Activated CD4-positive, alpha-beta T cell treated with anti-CD3 and anti-CD28 coated beads, Interleukin-2, amount 50 U/mL, for 1 hour (primary cell): ENCODE measurements around the gene OR5AP2.
"Not testable (repeated sequence)": the region's sequence is repeated elsewhere in the genome, so short reads cannot be mapped to it uniquely, and the experiment has no call there.

Experiments used
- DNase-seq: peaks from one replicate; pipeline ENCODE4 v3.0.0-alpha.2; 2020

Gene OR5AP2

DNA sequence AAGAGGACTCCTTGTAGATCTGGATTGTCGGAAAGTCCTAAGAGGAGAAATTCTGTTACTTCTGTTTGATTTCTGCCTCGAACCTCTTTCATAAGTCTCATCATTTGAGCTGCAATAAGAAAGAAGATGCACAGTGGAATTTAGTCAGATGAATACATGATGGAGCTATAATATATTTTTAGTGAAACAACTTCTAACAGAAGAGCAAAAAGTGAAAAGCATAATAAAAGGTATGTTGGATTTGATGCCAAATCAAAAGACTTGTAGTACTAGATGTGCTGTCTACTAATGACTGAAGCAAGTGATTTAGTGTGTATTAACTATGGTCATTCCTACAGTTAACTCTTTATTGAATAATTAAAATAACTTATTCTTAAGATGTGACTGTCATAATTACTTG lies at the start of gene OR5AP2:
TSS of gene OR5AP2 (minus strand) at position 101 of the 400 bp plus-strand sequence. CDS start at position 101, 0 bp downstream.
- no peak for DNase-seq

DNA sequence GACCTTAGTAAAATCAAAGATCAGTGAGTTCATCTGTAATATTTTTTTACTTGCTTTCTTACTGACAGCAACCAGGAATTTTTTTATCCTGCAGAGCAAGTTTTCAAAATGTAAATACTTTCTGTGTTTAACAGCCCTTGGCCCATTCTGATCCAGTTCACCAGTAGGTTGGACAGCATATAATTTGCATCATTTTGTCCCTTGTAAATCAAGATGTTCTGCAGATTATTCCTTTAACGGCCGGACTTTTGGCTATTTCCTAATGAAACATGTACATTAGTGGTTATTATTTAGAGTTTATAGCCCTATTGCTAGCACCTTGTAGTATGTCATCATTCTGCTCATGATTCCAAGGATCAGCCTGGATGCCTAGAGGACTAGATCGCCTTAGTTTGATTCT lies 48.9 kb upstream of the OR5AP2 start:
- DNase-seq, result not testable (repeated sequence)

DNA sequence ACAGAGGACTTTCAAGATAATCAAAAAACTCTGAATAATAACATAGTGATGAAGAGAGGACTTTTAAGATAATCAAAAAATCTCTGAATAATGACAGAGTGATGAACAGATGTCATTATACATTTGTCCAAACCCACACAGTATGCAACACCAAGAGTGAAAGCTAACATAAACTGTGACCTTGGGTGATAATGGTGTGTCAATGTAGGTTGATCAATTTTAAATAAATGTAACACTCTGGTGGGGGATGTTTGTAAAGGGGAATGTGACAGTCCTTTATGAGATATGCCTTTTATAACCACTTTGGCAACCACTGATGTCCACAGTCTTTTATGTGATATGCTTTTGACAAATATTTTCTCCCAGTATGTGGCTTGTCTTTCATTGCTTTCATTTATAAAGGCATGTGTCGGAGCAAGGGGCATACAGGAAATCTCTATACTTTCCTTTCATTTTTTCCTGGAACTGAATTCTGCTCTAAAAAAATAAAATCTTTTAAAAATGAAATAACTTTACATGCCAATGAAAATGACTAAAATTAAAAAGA lies 46.4 kb upstream of the OR5AP2 start:
- no peak for DNase-seq

DNA sequence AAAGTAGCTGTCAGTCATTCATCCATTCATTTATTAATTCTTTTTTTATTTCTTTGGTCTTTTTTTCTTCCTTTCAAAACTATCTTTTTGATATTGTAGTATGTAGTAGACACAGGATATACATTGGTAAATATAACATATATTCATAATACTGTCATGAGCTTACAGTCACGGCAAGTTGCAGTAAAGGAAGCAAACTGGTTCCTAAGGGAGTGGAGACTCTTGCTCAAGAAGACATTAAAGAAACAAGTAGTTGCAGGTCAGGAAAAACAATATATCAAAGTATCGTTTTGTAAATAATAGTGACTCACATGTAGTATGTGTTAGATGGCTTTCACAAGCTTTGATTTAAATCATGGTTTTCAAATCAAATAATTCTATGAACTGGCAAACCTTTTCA lies 28.7 kb upstream of the OR5AP2 start:
- DNase-seq, result no peak

DNA sequence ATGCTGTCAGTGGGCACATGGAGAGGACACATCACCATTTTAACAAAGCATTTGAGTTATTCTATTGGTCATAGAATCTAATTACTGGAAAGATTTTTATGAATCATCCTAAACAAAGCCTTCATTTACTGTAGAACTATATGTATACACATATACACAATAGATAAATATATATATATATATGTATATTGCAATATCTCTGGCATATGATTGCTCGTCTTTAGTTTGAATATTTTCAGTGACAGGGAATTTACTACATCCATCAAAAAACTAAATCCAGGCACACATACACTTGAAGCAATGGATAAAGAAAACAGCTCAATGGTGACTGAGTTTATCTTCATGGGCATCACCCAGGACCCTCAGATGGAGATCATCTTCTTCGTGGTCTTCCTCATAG lies 21.1 kb upstream of the OR5AP2 start, which contains the start of gene OR5AR1:
TSS of gene OR5AR1 (plus strand) at position 301 of the 400 bp plus-strand sequence. CDS start at position 301, 0 bp downstream.
- no peak for DNase-seq

DNA sequence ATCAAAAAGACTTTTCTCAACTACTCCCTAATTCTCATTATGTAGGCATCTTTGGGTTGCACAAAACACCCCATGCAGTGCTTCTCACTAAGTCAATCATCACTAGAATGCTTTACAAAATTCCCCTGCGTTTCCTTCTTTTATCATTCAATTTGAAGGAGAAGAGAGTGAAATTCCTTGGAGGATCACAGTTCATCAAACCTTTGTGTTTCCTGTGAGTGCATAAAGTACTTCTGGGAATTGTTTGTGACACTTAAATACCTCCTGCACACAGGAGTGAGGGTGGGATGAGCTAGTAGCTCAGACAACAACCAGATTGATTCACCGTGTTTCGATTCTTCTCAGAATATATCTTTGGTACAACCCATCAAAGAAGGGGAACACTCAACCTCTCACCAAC lies 17.5 kb upstream of the OR5AP2 start:
- DNase-seq, result no peak

DNA sequence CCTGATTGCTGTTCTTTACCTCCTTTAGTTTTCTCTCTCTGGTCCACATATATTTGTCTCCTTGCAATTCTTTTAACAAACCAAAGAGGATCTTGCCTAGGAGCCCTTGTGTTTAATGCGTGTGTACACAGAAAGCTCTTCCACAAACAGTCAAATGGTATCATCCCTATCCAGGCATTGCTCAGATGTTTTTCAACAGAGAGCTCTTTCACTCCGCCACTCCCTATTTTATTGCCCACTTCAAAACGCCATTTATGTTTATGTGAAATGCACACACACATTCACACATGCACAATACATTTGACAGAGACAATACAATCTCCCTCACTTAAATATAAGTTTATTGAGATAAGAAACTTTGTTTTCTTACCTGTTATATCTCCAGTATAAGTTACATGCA lies 4.7 kb downstream of the OR5AP2 start:
- DNase-seq, result no peak

DNA sequence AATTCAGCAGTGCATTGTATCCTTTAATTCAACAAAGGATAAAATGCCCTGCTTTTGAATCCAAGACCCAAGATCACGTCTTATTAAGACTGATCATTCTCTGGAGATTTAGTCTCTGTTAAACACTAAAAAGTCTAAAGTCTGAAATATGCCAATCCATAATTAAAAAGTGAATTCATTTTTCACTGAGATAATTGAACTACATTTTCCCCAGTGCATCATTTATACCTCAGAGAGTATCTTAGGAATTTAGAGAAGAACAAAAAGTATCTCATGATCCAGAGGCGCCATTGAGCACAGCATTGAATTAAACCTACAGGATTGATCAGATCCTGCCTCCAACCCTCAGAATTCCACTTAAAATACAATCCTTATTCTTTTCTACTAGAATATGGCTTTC lies 5.4 kb downstream of the OR5AP2 start:
- DNase-seq, result no peak

DNA sequence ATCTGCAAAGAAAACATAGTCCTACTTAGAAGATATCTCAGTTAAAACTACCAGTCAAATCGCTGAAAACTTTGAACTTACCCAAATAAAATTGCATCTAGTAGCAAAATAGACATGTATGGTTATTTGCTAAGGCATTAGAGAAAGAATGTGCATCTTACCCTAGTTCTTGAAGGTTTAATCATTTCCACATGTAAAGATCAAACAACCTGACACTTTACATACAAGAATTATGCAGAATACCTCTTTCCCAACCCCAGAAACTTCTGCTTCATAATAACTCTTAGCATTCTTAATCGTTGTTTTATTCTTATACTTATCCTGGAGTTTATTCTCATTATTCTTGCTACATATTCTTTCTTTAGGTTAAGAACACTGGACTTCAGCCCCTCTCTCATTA lies 9.9 kb downstream of the OR5AP2 start:
- DNase-seq, result no peak

DNA sequence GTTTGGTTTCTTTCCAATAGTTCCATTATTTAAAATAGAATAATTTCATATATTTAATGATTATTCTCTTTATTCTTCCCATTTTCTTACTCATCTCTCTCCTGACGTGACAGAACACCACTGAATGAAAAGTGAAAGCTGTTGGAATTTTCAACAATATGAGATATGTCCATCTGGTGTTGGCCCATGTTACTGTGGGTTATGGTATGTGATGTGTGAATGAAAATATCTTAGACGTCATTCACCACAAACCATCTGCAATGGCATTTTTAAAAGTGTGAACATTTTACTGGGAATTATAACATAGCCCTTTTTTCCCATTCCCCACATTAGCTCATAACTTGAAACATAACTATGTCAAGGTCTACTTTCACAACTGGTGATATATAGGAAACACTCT lies 16.3 kb downstream of the OR5AP2 start:
- no peak for DNase-seq

DNA sequence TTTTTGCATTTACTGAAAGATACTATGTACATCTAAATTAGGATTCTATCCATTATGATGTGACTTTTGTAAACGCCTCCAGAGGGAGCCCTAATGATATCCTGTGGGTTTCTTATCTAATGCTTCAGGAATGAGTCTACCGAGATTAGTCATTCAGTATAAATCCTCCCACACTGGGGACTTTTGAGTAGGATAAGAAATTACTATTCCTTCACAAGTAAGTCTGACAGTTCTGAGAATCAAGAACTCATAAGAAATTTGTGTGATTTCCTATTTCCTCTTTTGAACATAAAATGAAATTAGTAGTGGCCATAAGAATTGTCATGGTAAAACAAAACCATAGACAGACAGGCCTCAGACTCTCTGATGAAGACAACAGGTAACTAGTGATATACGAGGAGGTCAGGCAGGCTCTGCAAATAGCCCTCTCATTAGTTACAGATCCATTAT lies 17.6 kb downstream of the OR5AP2 start:
- DNase-seq, result no peak

DNA sequence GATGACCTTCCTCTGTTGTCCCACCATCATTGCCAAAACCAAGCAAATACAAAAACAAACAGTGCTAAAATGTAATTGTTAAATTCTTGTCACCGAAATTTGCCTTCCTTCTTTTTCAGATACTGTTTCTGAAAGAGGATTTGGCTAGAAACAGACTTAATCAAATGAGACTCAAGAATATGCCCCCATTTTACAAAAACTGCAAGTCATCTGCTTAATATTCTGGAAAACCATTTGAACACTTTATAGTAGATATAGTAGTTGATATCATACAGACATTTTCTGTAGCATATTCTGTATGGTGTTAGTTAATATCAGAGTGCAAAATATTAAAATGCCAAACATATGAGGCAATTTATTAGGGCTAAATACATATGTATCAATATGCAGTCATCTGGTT lies 31.1 kb downstream of the OR5AP2 start:
- DNase-seq, result no peak

DNA sequence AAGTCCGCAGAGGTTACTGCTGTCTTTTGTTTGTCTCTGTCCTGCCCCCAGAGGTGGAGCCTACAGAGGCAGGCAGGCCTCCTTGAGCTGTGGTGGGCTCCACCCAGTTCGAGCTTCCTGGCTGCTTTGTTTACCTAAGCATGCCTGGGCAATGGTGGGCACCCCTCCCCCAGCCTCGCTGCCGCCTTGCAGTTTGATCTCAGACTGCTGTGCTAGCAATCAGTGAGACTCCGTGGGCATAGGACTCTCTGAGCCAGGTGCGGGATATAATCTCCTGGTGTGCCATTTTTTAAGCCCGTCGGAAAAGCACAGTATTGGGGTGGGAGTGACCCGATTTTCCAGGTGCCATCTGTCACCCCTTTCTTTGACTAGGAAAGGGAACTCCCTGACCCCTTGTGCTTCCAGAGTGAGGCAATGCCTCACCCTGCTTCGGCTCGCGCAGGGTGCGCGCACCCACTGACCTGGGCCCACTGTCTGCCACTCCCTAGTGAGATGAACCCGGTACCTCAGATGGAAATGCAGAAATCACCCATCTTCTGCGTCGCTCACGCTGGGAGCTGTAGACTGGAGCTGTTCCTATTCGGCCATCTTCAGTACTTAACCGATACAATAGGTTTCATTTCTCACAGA lies 50.0 kb downstream of the OR5AP2 start:
- DNase-seq, result not testable (repeated sequence)
